Common myeloid progenitor, CD34-positive (primary cell): ENCODE results near the gene GPX7.

ENCODE experiments used
- CTCF ChIA-PET: fragments of 350-600 bp; sonication (Branson Sonifier 250); formaldehyde crosslinking; loops from one replicate; lab custom pipeline; 2021; ENCODE audit warnings: antibody characterized with exemption; lab: Charles Lee
- POLR2A ChIA-PET: fragments of 350-600 bp; sonication (Branson Sonifier 250); formaldehyde crosslinking; loops from one replicate; lab custom pipeline; 2021; ENCODE audit warnings: antibody characterized with exemption; lab: Charles Lee
- DNase-seq, 3 donors: peaks; one replicate each; pipeline versions ENCODE4 v3.0.0 to v3.0.0-alpha.2; 2013
- H3K27ac ChIP-seq, 2 experiments: 1 replicate in 1 of 2; 2 replicates in 1 of 2; pipeline ENCODE4 v1.7.0; 2013; ENCODE audit warnings: inconsistent platforms in 2 of 2, low read length in 2 of 2, mild to moderate bottlenecking in 2 of 2, low read depth in 1 of 2, moderate library complexity in 1 of 2; ENCODE audit not compliant: severe bottlenecking in 2 of 2, insufficient read depth in 1 of 2, poor library complexity in 1 of 2
- H3K27me3 ChIP-seq, 5 experiments: replicated peaks in 2 of 5; 1 replicate in 3 of 5; 2 replicates in 2 of 5; pipeline versions ENCODE4 v1.6.1 to v1.7.0; 2013; ENCODE audit warnings: low read length in 4 of 5, mild to moderate bottlenecking in 2 of 5, moderate library complexity in 2 of 5, inconsistent platforms in 1 of 5; ENCODE audit not compliant: insufficient read depth in 5 of 5, control insufficient read depth in 4 of 5
- H3K36me3 ChIP-seq, 4 experiments: 1 replicate in 2 of 4; 2 replicates in 2 of 4; pipeline versions ENCODE4 v1.6.1 to v1.7.0; 2013; ENCODE audit warnings: low read length in 3 of 4, control low read depth in 1 of 4, mild to moderate bottlenecking in 1 of 4; ENCODE audit not compliant: control insufficient read depth in 4 of 4, insufficient read depth in 4 of 4
- H3K4me1 ChIP-seq, 4 experiments: 1 replicate in 3 of 4; 2 replicates in 1 of 4; pipeline versions ENCODE4 v1.6.1 to v1.7.1; 2013; ENCODE audit warnings: low read length in 3 of 4, mild to moderate bottlenecking in 3 of 4, control low read depth in 1 of 4, inconsistent platforms in 1 of 4, moderate library complexity in 1 of 4; ENCODE audit not compliant: control insufficient read depth in 4 of 4, insufficient read depth in 4 of 4; ENCODE audit errors: control extremely low read depth in 1 of 4
- H3K4me3 ChIP-seq, 7 experiments: 1 replicate in 4 of 7; 2 replicates in 3 of 7; pipeline versions ENCODE4 v1.5.1 to v1.7.0; 2013; ENCODE audit warnings: mild to moderate bottlenecking in 7 of 7, low read length in 6 of 7, moderate library complexity in 6 of 7, inconsistent platforms in 2 of 7, low read depth in 2 of 7, control low read depth in 1 of 7; ENCODE audit not compliant: insufficient read depth in 4 of 7, control insufficient read depth in 1 of 7; ENCODE audit errors: extremely low read depth in 1 of 7
- H3K9me3 ChIP-seq, 5 experiments: 1 replicate in 4 of 5; 2 replicates in 1 of 5; pipeline versions ENCODE4 v1.6.1 to v1.7.1; 2013; ENCODE audit warnings: low read length in 4 of 5, mild to moderate bottlenecking in 2 of 5, inconsistent platforms in 1 of 5, low read depth in 1 of 5, moderate library complexity in 1 of 5; ENCODE audit not compliant: control insufficient read depth in 4 of 5, insufficient read depth in 2 of 5; ENCODE audit errors: control extremely low read depth in 1 of 5
- WGBS: methylation state at CpG from one replicate; pipeline ENCODE4 v1.1.5; 2013; ENCODE audit not compliant: insufficient coverage; 5-methylcytosine and 5-hydroxymethylcytosine counted together

Gene GPX7

GRCh38 chr1:52640697-52641096 lies 38.5 kb downstream of the GPX7 start:
- no peaks in the 10 kb centered on the region for H3K27me3 ChIP-seq
- DNase-seq, result no peak
- no peaks in the 10 kb centered on the region for H3K9me3 ChIP-seq
- ChIA-PET CTCF (no interaction called here), POLR2A (no interaction called here)
- H3K36me3 ChIP-seq, result no peaks in the 10 kb centered on the region
- H3K4me1 ChIP-seq, result peaks cover 4 to 27% (median 8%) of the 10 kb centered on the region in 4 experiments
- H3K4me3 ChIP-seq, result no peak overlapping the region
- no peak overlapping the region for H3K27ac ChIP-seq
- WGBS, result 97% methylated on average over 5 of the region's 6 CpGs

- ChIA-PET CTCF (no interaction called here), POLR2A (interaction anchor here (1.1 kb wide), 1 partner anchor 109 kb away, joined by 3 read pairs; no protein-coding TSS in a partner anchor)
- Histone ChIP-seq H3K27me3 (no peaks in the 10 kb centered on the region), H3K4me1 (peaks cover 4 to 27% (median 8%) of the 10 kb centered on the region in 4 experiments), H3K36me3 (no peaks in the 10 kb centered on the region), H3K9me3 (no peaks in the 10 kb centered on the region), H3K27ac (no peak overlapping the region), H3K4me3 (no peak overlapping the region)
- DNase-seq, result peak in 2 of 3 donors; percentile 54 to 61
- WGBS, result 100% methylated on average over 2 of the region's 4 CpGs
These were observed 39.1 kb downstream of the GPX7 start for GRCh38 chr1:52641307-52641706.

GRCh38 chr1:52645261-52645660 lies 43.1 kb downstream of the GPX7 start:
- 73% methylated on average over 2 of the region's 6 CpGs for WGBS
- DNase-seq, result no peak
- no peaks in the 10 kb centered on the region for H3K27me3 ChIP-seq
- no peaks in the 10 kb centered on the region for H3K9me3 ChIP-seq
- POLR2A ChIA-PET, result interaction anchor here (0.6 kb wide), 1 partner anchor 47 kb away, joined by 3 read pairs; no protein-coding TSS in a partner anchor
- CTCF ChIA-PET, result no interaction called here
- H3K4me3 ChIP-seq, result no peak overlapping the region
- H3K36me3 ChIP-seq, result no peaks in the 10 kb centered on the region
- peaks cover 0 to 10% (median 3%) of the 10 kb centered on the region in 4 experiments for H3K4me1 ChIP-seq
- H3K27ac ChIP-seq, result no peak overlapping the region

- Histone ChIP-seq H3K27ac (no peak overlapping the region), H3K36me3 (no peaks in the 10 kb centered on the region)
- POLR2A ChIA-PET, result no interaction called here
These were observed 49.7 kb downstream of the GPX7 start for GRCh38 chr1:52651904-52652303.

GRCh38 chr1:52653207-52653849 lies 51.2 kb downstream of the GPX7 start:
- Histone ChIP-seq H3K27ac (no peak overlapping the region), H3K27me3 (no peaks in the 10 kb centered on the region), H3K4me1 (no peaks in the 10 kb centered on the region), H3K36me3 (no peaks in the 10 kb centered on the region), H3K4me3 (no peak overlapping the region), H3K9me3 (no peaks in the 10 kb centered on the region)
- ChIA-PET POLR2A (no interaction called here), CTCF (no interaction called here)
- WGBS, result 94% methylated on average over 2 of the region's 5 CpGs
- no peak for DNase-seq

More at GRCh38 chr1:52651904-52652303, 49.7 kb downstream of the GPX7 start:
- Histone ChIP-seq H3K27me3 (no peaks in the 10 kb centered on the region), H3K9me3 (no peaks in the 10 kb centered on the region), H3K4me1 (no peaks in the 10 kb centered on the region), H3K4me3 (no peak overlapping the region)
- CTCF ChIA-PET, result interaction anchor here (0.7 kb wide), 1 partner anchor 14 kb away, joined by 3 read pairs; no protein-coding TSS in a partner anchor
- no CpG with 5 or more reads among the region's 1 CpG for WGBS
- DNase-seq, result no peak

- no peaks in the 10 kb centered on the region for H3K4me1 ChIP-seq
- ChIA-PET CTCF (no interaction called here), POLR2A (no interaction called here)
- no peak overlapping the region for H3K27ac ChIP-seq
- H3K9me3 ChIP-seq, result no peaks in the 10 kb centered on the region
- H3K4me3 ChIP-seq, result no peak overlapping the region
- no peak for DNase-seq
- H3K36me3 ChIP-seq, result no peaks in the 10 kb centered on the region
- H3K27me3 ChIP-seq, result no peaks in the 10 kb centered on the region
These were observed 51.9 kb downstream of the GPX7 start for GRCh38 chr1:52654063-52654462.

GRCh38 chr1:52657702-52658101 lies 55.5 kb downstream of the GPX7 start:
- no peaks in the 10 kb centered on the region for H3K4me1 ChIP-seq
- ChIA-PET CTCF (interaction anchor here (0.6 kb wide), 1 partner anchor 20 kb away, joined by 3 read pairs; no protein-coding TSS in a partner anchor), POLR2A (no interaction called here)
- DNase-seq, result no peak
- H3K4me3 ChIP-seq, result no peak overlapping the region
- H3K27me3 ChIP-seq, result no peaks in the 10 kb centered on the region
- H3K9me3 ChIP-seq, result no peaks in the 10 kb centered on the region
- 100% methylated on average over 2 of the region's 3 CpGs for WGBS
- no peak overlapping the region for H3K27ac ChIP-seq
- H3K36me3 ChIP-seq, result no peaks in the 10 kb centered on the region
